Epithelial cell of esophagus (primary cell): ENCODE results near the gene SNF8.

Experiments
- DNase-seq: peaks from one replicate; pipeline ENCODE4 v3.0.0; 2010; ENCODE audit warnings: low read depth
- H3K4me3 ChIP-seq: 2 replicates; pipeline ENCODE4 v1.5.1; 2011; ENCODE audit warnings: mild to moderate bottlenecking, low read length, control low read depth
- CTCF ChIP-seq: IDR thresholded peaks from 2 replicates; pipeline ENCODE4 v1.5.1; 2011; ENCODE audit warnings: low read depth, mild to moderate bottlenecking, low read length, control low read depth, inconsistent platforms; ENCODE audit not compliant: insufficient read depth; ENCODE audit errors: missing control alignments

The SNF8 gene

GRCh38 chr17:48907713-48908046, 37.0 kb downstream of the SNF8 start:
- DNase-seq: peak; percentile 33
- no peak for TF ChIP-seq CTCF
- H3K4me3 ChIP-seq: peak overlapping the region; percentile 81

- H3K4me3 ChIP-seq: no peak overlapping the region
- DNase-seq: no peak
- no peak for TF ChIP-seq CTCF
Observed at GRCh38 chr17:48905987-48906515, 38.6 kb downstream of the SNF8 start.

- no peak for TF ChIP-seq CTCF
- H3K4me3 ChIP-seq: no peak overlapping the region
- DNase-seq: no peak
Observed at GRCh38 chr17:48904428-48904827, 40.2 kb downstream of the SNF8 start.

- no peak overlapping the region for H3K4me3 ChIP-seq
- no peak for TF ChIP-seq CTCF
- no peak for DNase-seq
Observed at GRCh38 chr17:48903401-48903800, 41.2 kb downstream of the SNF8 start.

- DNase-seq: peak; percentile 58
- no peak for TF ChIP-seq CTCF
- no peak overlapping the region for H3K4me3 ChIP-seq
Observed at GRCh38 chr17:48901241-48901640, 43.4 kb downstream of the SNF8 start.

- no peak for DNase-seq
- H3K4me3 ChIP-seq: no peak overlapping the region
- no peak for TF ChIP-seq CTCF
Observed at GRCh38 chr17:48894886-48895285, 49.8 kb downstream of the SNF8 start.

GRCh38 chr17:48893646-48894508, 50.8 kb downstream of the SNF8 start:
- no peak for DNase-seq
- peak overlapping the region; percentile 93 for H3K4me3 ChIP-seq
- TF ChIP-seq CTCF: no peak
